Measurements from ENCODE around the gene SNX13.
A peak's percentile ranks its signal among the peaks of the same experiment; 100 is the strongest.

The SNX13 gene

GRCh38 chr7:17948526-17949238 is 8.4 kb upstream of the SNX13 start:
- no peaks in the 10 kb centered on the region for H3K79me2 ChIP-seq (ENCODE audit: insufficient read depth, low read length)
- no peak overlapping the region for H3K4me3 ChIP-seq (ENCODE audit: low read depth, low read length, poor library complexity, severe bottlenecking)
- no peaks in the 10 kb centered on the region for H4K20me1 ChIP-seq (ENCODE audit: insufficient read depth, low read length)
- H3K9ac ChIP-seq (ENCODE audit: low read length): no peak overlapping the region
- H3K4me2 ChIP-seq (ENCODE audit: low read length): no peak overlapping the region
- TF ChIP-seq CTCF (IDR thresholded peaks at IDR 0.05; ENCODE audit: low read length) (no peak), EZH2 (IDR thresholded peaks at IDR 0.05; ENCODE audit: borderline replicate concordance, low read length) (no peak)
- H3K36me3 ChIP-seq (ENCODE audit: insufficient read depth, low read length): no peaks in the 10 kb centered on the region
- no peaks in the 10 kb centered on the region for H3F3A ChIP-seq (ENCODE audit: insufficient read depth, low read length)
- H3K9me2 ChIP-seq (ENCODE audit: low read depth, low read length): no peaks in the 10 kb centered on the region
- H3K27me3 ChIP-seq (ENCODE audit: insufficient read depth, low read length): no peaks in the 10 kb centered on the region
- no peaks in the 10 kb centered on the region for H3K9me3 ChIP-seq (ENCODE audit: low read length)
- no peaks in the 10 kb centered on the region for H3K4me1 ChIP-seq (ENCODE audit: insufficient read depth, low read length, severe bottlenecking)
- no peak overlapping the region for H3K27ac ChIP-seq (ENCODE audit: low read depth, low read length, poor library complexity, severe bottlenecking)
- no peak overlapping the region for H2AFZ ChIP-seq (ENCODE audit: low read length)

GRCh38 chr7:17947620-17948019 is 7.3 kb upstream of the SNX13 start:
- H3K9me3 ChIP-seq (ENCODE audit: low read length): no peaks in the 10 kb centered on the region
- no peaks in the 10 kb centered on the region for H3K36me3 ChIP-seq (ENCODE audit: insufficient read depth, low read length)
- no peaks in the 10 kb centered on the region for H4K20me1 ChIP-seq (ENCODE audit: insufficient read depth, low read length)
- no peak overlapping the region for H3K27ac ChIP-seq (ENCODE audit: low read depth, low read length, poor library complexity, severe bottlenecking)
- H2AFZ ChIP-seq (ENCODE audit: low read length): peak overlapping the region; percentile 2; the same call in 1 of the 2 replicates
- no peak overlapping the region for H3K9ac ChIP-seq (ENCODE audit: low read length)
- no peak for TF ChIP-seq EZH2 (IDR thresholded peaks at IDR 0.05; ENCODE audit: borderline replicate concordance, low read length)
- TF ChIP-seq CTCF (IDR thresholded peaks at IDR 0.05; ENCODE audit: low read length): no peak
- no peak overlapping the region for H3K4me3 ChIP-seq (ENCODE audit: low read depth, low read length, poor library complexity, severe bottlenecking)
- H3K4me1 ChIP-seq (ENCODE audit: insufficient read depth, low read length, severe bottlenecking): no peaks in the 10 kb centered on the region
- no peaks in the 10 kb centered on the region for H3K9me2 ChIP-seq (ENCODE audit: low read depth, low read length)
- no peaks in the 10 kb centered on the region for H3K79me2 ChIP-seq (ENCODE audit: insufficient read depth, low read length)
- no peaks in the 10 kb centered on the region for H3K27me3 ChIP-seq (ENCODE audit: insufficient read depth, low read length)
- H3K4me2 ChIP-seq (ENCODE audit: low read length): no peak overlapping the region
- H3F3A ChIP-seq (ENCODE audit: insufficient read depth, low read length): no peaks in the 10 kb centered on the region

- Histone ChIP-seq H3K27me3 (ENCODE audit: insufficient read depth, low read length) (no peaks in the 10 kb centered on the region), H3K9me2 (ENCODE audit: low read depth, low read length) (no peaks in the 10 kb centered on the region), H3K27ac (ENCODE audit: low read depth, low read length, poor library complexity, severe bottlenecking) (no peak overlapping the region), H3K79me2 (ENCODE audit: insufficient read depth, low read length) (no peaks in the 10 kb centered on the region), H3K36me3 (ENCODE audit: insufficient read depth, low read length) (no peaks in the 10 kb centered on the region), H3K4me3 (ENCODE audit: low read depth, low read length, poor library complexity, severe bottlenecking) (no peak overlapping the region), H3K9ac (ENCODE audit: low read length) (no peak overlapping the region), H2AFZ (ENCODE audit: low read length) (no peak overlapping the region), H3K9me3 (ENCODE audit: low read length) (no peaks in the 10 kb centered on the region), H3K4me1 (ENCODE audit: insufficient read depth, low read length, severe bottlenecking) (peaks cover 2% of the 10 kb centered on the region), H3K4me2 (ENCODE audit: low read length) (peak overlapping the region; percentile 23), H4K20me1 (ENCODE audit: insufficient read depth, low read length) (no peaks in the 10 kb centered on the region), H3F3A (ENCODE audit: insufficient read depth, low read length) (no peaks in the 10 kb centered on the region)
- TF ChIP-seq CTCF (IDR thresholded peaks at IDR 0.05; ENCODE audit: low read length) (no peak), EZH2 (IDR thresholded peaks at IDR 0.05; ENCODE audit: borderline replicate concordance, low read length) (no peak)
These were observed 6.3 kb upstream of the SNX13 start for GRCh38 chr7:17946591-17946990.

Measured in OCI-LY1 (cell line).